ENCODE results near the gene HOXA7. TPM values are rescaled to one million over a fixed set of nuclear protein-coding genes. Genes with fewer than 3 reads are reported as not detected.

Gene HOXA7
- total RNA-seq, 2 donors from 2014 or later: 21.9 to 24.4 TPM

GRCh38 chr7:27202862-27203134 is 46.3 kb upstream of the HOXA7 start:
- H3K9ac ChIP-seq (ENCODE audit: low read depth in 2 of 2, low read length in 2 of 2): peak overlapping the region in 1 of 2 donors; percentile 93
- no peaks in the 10 kb centered on the region for H3K4me1 ChIP-seq
- H3K9me3 ChIP-seq: no peaks in the 10 kb centered on the region
- H3K27ac ChIP-seq: peak overlapping the region; percentile 92
- TF ChIP-seq, protein P1, sequence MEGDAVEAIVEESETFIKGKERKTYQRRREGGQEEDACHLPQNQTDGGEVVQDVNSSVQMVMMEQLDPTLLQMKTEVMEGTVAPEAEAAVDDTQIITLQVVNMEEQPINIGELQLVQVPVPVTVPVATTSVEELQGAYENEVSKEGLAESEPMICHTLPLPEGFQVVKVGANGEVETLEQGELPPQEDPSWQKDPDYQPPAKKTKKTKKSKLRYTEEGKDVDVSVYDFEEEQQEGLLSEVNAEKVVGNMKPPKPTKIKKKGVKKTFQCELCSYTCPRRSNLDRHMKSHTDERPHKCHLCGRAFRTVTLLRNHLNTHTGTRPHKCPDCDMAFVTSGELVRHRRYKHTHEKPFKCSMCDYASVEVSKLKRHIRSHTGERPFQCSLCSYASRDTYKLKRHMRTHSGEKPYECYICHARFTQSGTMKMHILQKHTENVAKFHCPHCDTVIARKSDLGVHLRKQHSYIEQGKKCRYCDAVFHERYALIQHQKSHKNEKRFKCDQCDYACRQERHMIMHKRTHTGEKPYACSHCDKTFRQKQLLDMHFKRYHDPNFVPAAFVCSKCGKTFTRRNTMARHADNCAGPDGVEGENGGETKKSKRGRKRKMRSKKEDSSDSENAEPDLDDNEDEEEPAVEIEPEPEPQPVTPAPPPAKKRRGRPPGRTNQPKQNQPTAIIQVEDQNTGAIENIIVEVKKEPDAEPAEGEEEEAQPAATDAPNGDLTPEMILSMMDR (IDR thresholded peaks at IDR 0.05): no peak
- DNase-seq: peak; percentile 35
- intact Hi-C loops (cut with DNase I): no loop called here
- peak overlapping the region; percentile 32 for H3K4me3 ChIP-seq
- no peaks in the 10 kb centered on the region for H3K36me3 ChIP-seq
- peaks cover 4% of the 10 kb centered on the region for H3K27me3 ChIP-seq

GRCh38 chr7:27202018-27202861 is 45.8 kb upstream of the HOXA7 start:
- no peaks in the 10 kb centered on the region for H3K36me3 ChIP-seq
- H3K4me3 ChIP-seq: peak overlapping the region; percentile 32
- DNase-seq: peak; percentile 32
- intact Hi-C loops (cut with DNase I): no loop called here
- no peaks in the 10 kb centered on the region for H3K9me3 ChIP-seq
- peak overlapping the region; percentile 92 for H3K27ac ChIP-seq
- H3K27me3 ChIP-seq: peaks cover 4% of the 10 kb centered on the region
- peak overlapping the region; percentile 38 to 93 for H3K9ac ChIP-seq (ENCODE audit: low read depth in 2 of 2, low read length in 2 of 2)
- TF ChIP-seq, protein P1 (IDR thresholded peaks at IDR 0.05): no peak
- H3K4me1 ChIP-seq: no peaks in the 10 kb centered on the region

GRCh38 chr7:27201580-27202017 is 45.1 kb upstream of the HOXA7 start:
- Histone ChIP-seq H3K4me3 (peak overlapping the region; percentile 32), H3K4me1 (no peaks in the 10 kb centered on the region), H3K27me3 (peaks cover 4% of the 10 kb centered on the region), H3K27ac (peak overlapping the region; percentile 92), H3K9ac (ENCODE audit: low read depth in 2 of 2, low read length in 2 of 2) (peak overlapping the region; percentile 51 to 93), H3K9me3 (no peaks in the 10 kb centered on the region), H3K36me3 (no peaks in the 10 kb centered on the region)
- TF ChIP-seq, protein P1 (IDR thresholded peaks at IDR 0.05): no peak
- intact Hi-C loops (cut with DNase I): no loop called here
- DNase-seq: peak; percentile 57

- peak; percentile 39 for DNase-seq
- TF ChIP-seq, protein P1 (IDR thresholded peaks at IDR 0.05): no peak
- intact Hi-C loops (cut with DNase I): no loop called here
- Histone ChIP-seq H3K27ac (peak overlapping the region; percentile 92), H3K9me3 (no peaks in the 10 kb centered on the region), H3K9ac (ENCODE audit: low read depth in 2 of 2, low read length in 2 of 2) (peak overlapping the region; percentile 51 to 93), H3K36me3 (no peaks in the 10 kb centered on the region), H3K27me3 (peaks cover 4% of the 10 kb centered on the region), H3K4me1 (no peaks in the 10 kb centered on the region), H3K4me3 (peak overlapping the region; percentile 32)
Observed at GRCh38 chr7:27200761-27201579, 44.5 kb upstream of the HOXA7 start.

DNA sequence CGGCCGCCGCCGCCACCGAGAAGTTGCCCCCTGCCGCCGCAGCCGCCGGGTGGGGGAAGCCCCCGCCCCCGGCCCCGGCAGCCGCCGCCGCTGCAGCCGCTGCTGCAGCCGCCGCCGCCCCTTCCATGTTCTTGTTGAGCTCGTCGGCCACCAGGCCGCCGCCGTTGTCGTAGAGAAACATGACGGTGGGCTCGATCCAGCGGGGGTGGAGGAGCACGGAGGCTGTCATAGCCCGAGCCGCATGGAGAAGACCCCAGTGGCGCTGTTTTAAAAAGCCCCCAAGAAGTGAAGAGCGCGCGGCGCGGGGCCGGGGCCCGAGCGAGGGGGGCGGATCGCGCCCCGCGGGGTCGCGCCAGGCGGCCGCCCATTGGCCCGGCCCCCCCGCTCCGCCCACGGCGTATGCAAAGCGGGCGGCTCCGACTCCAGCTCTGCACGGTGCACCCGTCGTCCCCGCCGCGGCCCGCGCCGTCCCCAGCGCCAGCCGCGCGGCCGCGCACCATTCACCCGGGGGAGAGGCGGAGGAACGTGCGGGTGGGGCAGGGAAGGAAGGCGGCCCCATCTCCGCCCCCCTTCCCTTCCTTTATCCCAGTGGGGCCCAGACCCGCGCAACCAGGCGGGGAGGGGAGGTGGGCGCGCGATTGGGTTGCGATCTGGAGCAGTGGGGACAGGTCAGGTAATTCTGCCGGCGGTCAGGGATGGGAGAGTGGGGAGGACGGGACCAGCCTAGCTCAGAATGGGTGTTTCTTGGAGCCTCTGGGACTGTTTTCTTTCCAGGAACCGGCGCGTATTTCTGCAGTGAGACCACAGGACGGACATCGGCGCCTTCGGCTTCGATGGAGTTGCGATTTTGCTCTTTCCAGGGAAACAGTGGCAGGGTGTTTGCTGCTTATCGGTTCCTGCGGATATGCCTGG is 43.6 kb upstream of the HOXA7 start, which contains the start of gene HOXA13:
Gene HOXA13, minus strand, starts transcription at position 243 of the 912 bp plus-strand sequence. Its CDS starts 14 bp downstream, at position 229.
- intact Hi-C loops (cut with DNase I): loop anchor here (10.0 kb wide), 2 partner anchors 545 to 895 kb away; partner anchors contain the start of gene TAX1BP1
- peak; percentile 87 for DNase-seq
- peak within 1 kb of the TSS; percentile 68 for H3K4me3 ChIP-seq
- no peaks in the 10 kb centered on the region for H3K4me1 ChIP-seq
- H3K9me3 ChIP-seq: no peaks in the 10 kb centered on the region
- H3K36me3 ChIP-seq: no peaks in the 10 kb centered on the region
- peaks cover 4% of the 10 kb centered on the region for H3K27me3 ChIP-seq
- H3K9ac ChIP-seq (ENCODE audit: low read depth in 2 of 2, low read length in 2 of 2): peak within 1 kb of the TSS; percentile 70 to 95
- H3K27ac ChIP-seq: peak within 1 kb of the TSS; percentile 92
- TF ChIP-seq, protein P1 (IDR thresholded peaks at IDR 0.05): no peak

Data from colonic mucosa (tissue), 4 donors.